ENCODE measurements around the gene DGKD.

Gene DGKD

DNA sequence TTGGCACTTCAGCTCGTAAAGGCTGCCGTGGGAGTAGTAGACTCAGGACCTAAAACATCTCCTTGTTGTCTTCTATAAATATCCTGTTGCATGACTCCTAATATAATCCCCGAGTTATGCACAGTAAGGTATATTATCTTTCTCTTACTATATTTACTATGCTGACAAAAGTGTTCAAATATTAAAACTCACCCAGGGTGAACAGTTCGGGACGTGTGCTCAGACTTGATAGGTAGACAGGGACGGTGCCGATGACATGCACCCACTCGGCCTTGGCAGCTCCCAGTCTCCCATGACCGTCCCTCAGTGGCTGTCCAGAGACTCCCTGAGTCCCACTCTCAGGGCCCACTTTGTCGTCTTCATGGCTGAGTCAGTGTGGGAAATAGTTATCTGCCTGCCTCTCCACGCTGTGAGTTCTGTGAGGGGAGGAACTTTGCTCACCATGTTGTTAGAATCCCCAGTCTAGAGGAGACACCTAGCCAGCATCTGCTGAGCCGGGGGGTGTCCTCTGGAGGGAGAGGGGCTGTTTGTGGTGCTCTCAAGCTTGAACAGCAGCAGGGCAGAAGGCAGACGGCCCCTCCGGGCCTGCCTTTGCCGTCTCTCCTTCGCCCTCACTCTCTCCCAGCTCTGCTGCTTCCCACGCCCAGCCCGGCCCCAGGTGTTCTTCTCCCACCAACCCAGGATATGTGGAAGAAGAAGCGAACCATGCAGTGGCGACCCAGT is 75.0 kb downstream of the DGKD start:
- DNase-seq (ENCODE audit: low spot score): no peak

DNA sequence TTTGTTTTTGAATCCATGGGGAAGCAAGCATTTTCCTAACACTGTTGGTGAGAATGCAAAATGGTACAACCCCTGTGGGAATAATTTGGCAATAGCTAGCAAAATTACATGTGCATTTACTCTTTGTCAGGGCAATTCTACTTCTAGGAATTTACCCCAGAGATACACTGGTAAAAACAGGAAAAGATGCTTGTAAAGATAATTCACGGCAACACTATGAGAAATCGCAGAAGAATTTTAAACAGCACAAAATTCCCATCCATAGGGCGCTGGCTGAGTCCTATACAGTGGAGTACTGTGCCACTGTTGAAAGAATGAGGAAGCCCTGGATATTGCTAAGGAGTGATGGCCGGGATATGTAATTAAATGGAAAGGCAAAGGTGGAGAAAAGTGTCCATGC is 75.8 kb downstream of the DGKD start:
- no peak for DNase-seq (ENCODE audit: low spot score)

DNA sequence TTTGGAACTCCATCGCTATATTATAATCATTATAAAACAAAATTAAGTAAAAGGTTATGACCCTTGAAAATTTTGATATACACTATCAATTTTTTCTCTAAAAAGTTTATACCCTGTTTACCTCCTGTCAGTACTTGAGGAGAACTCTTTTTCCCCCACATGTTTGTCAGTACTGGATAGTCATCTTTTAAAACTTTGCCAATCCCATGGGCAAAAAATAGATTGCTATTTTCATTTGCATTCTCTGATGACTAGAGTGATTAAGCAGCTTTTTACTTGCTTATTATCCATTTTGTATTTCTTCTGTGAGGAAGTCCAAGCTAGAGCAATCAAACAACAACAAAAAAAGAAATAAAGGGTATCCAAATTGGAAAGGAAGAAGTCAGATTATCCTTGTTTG is 76.4 kb downstream of the DGKD start:
- no peak for DNase-seq (ENCODE audit: low spot score)

DNA sequence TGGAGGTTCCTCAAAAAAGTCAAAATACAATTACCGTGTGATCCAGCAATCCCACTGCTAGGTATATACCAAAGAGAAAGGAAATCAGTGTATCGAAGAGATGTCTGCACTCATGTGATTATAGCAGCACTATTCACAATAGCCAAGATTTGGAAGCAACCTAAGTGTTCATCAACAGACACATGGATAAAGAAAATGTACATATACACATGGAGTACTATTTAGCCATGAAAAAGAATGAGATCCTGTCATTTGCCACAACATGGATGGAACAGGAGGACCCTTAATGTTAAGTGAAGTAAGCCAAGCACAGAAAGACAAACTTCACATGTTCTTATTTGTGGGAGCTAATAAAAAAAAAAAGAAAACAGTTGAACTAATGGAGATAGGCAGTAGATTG is 78.7 kb downstream of the DGKD start:
- no peak for DNase-seq (ENCODE audit: low spot score)

DNA sequence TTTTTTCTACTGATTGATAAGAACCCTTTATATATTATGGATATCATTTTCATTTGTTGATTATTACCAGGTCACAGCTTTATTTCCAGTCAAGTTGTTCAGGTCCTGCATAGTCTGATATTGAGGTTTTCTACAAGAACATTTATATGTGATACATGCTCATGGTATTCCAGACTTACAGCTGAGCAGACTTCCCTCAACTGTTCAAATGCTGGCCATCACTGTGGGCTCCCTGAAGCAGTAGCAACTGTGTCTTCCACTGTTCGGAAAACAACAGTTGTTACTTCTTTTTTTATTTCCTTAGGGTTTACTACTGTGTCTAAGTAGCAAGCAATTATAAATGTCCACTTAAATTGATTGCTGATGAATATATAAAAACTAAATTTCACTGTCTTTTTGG is 79.5 kb downstream of the DGKD start:
- no peak for DNase-seq (ENCODE audit: low spot score)

DNA sequence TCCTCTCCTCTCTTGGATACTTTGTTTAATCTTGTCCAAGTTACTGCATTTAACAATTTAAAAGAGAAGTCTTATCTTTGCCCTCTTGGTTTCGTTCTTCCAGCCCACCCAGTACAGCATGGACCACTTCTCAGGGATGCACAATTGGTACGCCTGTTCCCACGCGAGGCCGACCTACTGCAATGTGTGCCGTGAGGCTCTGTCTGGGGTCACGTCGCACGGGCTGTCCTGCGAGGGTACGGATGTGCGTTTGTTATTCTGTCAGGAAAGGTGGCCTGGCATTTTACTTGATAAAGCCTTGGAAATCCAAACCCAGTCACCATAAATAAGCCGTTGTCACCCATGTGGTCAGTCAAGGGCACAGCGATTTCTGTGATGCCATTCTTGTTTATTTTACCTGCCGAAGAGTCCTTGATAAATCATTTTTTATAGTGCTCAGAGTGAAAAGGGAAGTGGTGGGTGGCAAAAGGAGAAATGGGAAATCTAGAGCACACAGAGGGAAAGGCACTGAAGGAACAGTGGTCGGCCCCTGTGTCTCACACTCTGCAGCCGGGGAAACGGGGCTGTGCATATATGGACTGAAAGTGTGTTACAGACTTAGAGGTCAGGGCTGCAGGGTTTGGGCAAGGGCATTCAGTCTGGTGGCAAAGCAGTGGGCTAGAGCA is 80.5 kb downstream of the DGKD start:
- no peak for DNase-seq (ENCODE audit: low spot score)

DNA sequence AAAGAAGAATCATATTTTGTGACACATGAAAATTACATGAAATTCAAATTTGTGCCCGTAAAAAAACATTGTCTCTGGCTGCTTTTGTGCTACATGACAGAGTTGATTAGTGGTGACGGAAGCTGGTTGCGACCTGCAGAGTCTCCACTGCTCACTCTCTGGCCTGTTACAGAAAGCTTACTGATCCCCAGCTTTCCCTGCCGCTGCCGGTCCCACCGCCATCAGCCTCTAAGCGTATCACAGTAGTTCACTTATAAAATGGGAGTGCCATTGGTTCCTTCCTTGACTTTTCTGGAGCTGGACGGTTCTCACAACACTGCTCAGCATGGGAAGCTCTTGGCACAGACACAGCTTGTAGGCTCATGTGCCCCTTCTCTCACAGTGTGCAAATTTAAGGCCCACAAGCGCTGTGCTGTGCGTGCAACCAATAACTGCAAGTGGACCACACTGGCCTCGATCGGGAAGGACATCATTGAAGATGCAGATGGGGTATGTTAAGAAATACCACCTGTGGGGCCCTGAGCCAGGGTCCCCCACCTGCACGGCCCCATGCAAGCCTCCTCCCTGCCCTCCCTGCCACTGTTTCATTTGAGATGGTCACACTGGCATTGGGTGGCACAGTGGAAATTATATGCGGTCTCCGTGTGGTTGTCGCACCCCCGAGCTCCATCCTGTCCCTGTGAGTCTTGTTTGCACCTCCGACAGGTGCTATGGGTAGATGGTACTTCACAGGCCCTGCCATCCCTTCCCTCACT is 81.3 kb downstream of the DGKD start:
- DNase-seq (ENCODE audit: low spot score): no peak

DNA sequence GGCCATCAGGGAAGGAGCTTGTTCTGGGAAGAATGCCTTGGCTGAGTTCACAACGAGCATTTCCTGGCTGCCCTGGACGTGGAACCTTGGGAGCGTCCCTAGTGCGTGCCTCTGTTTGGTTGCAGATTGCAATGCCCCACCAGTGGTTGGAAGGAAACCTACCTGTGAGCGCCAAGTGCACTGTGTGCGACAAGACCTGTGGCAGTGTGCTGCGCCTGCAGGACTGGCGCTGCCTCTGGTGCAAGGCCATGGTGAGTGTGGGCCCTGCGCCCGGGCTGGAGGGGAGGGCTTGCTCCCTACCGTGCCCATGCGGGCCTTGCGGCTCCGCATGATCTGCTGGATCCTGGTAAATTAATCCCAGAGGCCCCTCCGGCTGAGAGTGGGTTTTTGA is 81.9 kb downstream of the DGKD start:
- DNase-seq (ENCODE audit: low spot score): no peak

DNA sequence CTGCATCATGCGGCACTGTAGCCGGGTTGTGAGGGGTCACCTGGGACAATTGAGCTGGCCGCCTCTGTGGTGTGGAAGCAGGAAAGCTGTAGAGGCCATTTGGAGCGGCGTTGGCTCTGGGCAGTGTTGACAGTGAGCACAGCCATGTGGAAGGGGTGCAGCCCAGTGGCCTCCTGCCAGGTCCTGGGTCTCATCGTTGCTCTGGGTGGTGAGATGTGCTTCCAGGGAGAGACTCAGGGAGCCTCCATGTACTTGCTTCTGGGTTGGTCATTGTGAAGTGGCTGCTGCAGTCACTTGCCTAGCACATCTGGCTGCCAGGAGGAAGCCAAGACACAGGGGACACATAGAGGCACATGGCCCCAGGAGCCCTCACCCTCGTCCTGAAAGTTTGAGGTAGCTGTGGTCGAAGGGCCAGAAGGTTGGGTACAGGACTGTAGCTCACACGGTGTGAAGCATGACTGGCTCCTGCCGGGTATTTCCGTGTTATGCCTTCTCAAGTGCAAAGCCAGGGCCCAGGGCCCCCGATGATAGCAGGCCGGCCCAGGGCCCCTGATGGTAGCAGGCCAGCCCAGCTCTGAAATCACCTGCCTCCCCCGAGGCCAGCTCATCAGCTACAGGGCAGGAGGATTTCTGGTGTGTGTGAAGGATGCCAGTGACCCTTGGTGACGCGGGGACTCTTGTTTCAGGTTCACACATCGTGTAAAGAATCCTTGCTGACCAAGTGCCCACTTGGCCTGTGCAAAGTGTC is 82.6 kb downstream of the DGKD start:
- DNase-seq (ENCODE audit: low spot score): no peak

DNA sequence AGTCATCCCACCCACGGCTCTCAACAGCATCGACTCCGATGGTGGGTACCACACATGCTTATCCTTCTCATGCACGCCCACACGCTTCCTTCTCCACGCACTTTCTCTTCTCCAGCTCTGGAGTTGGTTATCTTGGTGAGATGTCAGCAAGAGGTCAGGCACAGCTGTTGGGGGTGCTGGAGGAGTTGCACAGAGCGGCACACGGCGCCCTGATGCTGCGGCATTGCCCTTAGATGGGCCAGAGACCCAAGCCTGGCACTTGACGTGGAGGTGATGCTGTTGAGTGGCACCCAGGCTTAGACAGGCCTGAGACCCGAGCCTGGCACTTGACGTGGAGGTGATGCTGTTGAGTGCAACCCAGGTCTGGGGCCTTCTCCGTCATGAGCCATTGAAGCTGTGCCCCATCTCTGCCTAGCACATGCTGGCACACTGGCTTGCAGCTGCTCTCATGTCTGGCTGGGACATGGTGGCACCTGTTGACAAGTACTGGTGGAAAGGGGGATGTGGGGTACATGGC is 83.2 kb downstream of the DGKD start:
- DNase-seq (ENCODE audit: low spot score): no peak

DNA sequence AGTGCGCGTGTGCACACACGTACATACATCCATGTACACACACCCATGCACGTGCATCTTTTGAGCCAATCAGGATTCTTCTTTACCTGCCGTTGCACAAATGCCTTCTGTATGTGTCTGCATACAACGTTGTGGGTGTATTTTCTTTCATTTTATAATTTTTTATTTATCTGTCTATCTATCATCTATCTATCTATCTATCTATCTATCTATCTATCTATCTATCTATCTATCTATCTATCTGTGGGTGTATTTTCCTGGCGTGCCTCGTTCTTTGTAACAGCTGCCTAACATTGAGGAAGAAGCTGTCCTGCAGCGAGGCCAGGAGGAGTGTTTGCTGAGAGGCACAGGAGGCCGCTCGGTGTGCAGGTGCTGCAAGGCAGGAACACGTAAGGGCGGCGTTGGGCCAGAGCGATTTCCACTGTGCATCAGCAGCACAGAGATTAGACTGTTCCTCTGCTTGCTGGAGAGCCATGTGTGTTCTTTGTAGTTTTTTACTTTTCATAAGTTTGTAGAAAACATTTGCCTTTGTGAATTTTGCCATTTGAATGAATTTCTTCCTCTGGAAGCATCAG is 84.4 kb downstream of the DGKD start:
- DNase-seq (ENCODE audit: low spot score): no peak

DNA sequence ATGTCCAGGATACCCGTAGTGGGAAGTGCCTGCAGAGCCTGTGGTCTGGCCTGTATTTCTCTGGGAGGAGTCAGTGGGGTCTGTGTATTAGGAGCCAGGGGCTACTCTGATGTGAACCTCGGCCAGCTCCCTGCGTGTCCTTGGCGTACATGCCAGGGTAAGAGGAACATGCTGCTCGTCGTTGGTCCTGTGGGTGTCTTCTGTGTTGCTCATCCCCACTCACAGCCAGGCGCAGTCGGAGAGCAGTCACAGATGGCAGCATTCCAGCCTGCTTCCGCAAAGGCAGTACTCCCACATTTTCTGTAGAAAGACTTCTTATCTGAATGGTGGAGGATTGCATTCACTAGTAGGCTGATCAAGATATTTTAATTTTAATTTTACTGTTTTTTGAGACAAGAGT is 84.9 kb downstream of the DGKD start:
- no peak for DNase-seq (ENCODE audit: low spot score)

DNA sequence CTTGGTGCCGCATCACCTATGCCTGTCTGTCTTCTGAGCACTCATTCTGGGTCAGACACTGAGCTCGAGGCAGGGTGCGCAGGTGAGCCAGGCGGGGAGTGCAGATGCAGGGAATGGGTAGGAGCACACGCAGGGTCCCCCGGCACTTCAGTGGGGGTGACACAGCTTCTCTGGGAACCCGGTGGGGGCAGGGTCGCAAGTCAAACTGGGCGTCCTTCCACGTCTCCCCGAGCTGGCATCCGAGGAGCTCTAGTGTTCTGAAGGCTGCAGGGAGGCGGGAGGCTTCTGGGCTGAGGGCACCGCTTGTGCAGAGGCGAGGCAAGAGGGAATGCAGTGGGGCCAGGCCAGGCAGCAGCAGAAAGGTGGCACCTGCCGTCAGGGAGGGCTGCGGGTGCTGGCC is 86.0 kb downstream of the DGKD start:
- no peak for DNase-seq (ENCODE audit: low spot score)

DNA sequence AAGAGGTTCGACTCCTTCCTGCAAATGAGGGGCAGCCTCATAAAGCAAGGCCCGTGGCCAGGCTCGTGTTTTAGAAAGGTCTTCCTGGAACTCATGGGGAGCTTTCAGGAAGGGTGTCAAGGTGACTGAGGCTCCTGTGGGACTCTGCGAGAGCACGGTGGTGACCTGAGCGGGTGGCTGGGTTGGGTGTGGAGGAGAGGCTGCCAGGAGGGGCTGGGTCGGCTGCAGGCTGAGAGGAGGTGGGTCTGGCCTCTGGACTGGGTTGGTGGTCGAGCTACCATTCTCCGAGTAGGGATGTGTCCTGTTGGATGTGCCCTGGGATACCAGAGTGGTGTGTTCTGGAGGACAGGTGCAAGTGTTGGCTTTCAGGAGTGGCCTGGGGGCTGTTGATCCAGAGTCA is 86.4 kb downstream of the DGKD start:
- no peak for DNase-seq (ENCODE audit: low spot score)

DNA sequence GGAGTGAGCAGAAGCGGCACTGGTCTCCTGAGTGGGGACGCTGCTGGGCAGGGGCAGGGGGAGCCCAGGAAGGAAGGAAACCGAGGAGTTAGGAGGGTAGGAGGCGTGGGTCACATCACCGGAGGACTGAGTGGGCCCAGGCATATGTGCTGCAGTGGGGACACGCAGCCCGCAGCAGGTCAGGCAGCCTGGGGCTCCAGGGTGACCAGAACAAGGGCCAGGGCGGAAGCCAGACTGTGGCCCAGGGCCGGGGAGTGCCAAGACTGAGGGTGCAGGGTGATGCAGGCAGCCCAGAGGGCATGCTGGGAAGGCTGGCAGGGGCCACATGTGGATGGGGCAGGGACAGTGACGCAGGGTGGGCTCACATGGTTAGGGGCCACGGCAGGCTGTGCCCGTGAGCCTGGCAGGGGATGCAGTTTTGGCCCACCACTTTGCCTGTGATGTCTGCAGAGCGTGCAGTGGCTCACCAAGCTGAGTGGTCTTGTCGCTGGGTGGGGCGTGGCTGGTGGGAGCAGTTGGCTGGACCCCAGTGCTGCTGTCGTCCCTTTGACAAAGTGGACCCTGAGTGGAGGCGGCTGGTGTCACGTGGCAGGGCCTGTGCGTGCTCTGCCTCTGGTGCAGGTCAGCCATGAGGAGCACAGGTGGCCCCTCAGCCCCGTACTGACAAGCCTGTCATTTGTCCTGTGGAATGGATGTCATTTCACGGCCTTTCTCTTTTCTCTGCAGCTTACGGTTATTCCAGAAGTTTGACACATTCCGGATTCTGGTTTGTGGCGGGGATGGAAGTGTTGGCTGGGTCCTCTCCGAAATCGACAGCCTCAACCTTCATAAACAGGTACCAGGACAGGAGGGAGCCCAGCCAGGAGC is 87.1 kb downstream of the DGKD start:
- no peak for DNase-seq (ENCODE audit: low spot score)

DNA sequence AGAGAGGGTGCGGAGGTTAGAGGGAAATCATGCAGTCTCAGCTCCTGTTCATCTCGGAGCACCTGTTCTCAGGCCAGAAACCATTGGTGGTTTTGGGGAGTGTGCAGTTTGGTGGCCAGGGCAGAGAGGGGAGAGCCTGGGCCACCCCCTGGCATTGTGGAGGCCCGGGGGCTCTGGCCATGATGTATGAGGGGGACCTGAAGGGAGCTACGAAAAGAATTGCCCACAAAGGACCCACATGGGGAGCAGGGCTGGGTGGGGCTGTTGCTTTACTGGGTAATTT is 87.7 kb downstream of the DGKD start:
- no peak for DNase-seq (ENCODE audit: low spot score)

DNA sequence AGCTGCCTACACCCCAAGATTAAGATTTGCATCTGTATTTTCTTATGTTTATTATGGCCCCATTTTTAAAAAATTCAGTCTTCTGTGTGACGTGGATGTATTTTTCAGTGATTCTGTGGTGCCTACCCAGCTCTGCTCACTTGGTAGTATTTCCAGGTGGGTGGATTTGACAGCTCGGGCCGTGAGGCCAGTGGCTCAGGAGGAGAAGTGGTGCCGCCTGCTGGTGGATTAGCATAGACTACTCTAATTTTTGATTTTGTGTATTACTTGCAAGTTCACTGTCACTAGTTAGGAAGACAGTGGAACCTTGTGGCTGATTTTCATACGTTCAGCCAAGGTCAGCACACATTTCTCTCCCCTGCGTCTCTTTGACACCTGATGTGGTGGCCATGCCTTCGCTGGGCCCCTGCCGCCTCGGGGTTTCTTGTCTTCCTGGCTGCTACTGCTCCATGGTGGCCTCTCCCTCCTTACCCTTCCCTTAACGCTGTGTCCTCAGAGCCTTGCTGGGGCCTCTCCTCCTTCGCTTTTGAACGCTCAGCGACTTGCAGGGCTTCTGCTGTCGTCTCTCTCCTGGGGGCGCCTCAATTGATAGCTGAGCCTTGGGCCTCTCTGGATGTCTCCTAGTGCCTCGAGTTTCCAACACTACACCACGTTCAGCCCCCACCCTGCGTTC is 89.4 kb downstream of the DGKD start:
- DNase-seq (ENCODE audit: low spot score): peak; percentile 68

DNA sequence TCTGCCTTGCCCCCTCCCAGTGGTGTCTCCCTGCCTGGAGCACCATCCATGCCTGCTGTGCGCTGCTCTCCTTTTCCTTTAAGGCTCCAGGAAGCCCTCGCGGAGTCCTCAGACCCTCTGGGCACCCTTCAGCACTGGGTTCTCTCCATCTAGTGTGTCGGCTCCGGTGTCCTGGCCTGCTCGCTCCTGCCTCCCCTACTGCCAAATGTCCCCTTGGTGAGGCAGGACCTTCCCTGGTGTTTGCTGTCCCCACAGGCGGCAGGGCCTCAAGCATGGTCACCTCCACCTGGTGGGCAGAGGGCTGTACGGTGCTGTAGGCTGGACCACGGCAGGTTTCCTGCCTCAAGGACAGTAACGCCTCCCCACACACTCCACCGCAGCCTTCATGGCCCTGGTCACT is 90.2 kb downstream of the DGKD start:
- no peak for DNase-seq (ENCODE audit: low spot score)

DNA sequence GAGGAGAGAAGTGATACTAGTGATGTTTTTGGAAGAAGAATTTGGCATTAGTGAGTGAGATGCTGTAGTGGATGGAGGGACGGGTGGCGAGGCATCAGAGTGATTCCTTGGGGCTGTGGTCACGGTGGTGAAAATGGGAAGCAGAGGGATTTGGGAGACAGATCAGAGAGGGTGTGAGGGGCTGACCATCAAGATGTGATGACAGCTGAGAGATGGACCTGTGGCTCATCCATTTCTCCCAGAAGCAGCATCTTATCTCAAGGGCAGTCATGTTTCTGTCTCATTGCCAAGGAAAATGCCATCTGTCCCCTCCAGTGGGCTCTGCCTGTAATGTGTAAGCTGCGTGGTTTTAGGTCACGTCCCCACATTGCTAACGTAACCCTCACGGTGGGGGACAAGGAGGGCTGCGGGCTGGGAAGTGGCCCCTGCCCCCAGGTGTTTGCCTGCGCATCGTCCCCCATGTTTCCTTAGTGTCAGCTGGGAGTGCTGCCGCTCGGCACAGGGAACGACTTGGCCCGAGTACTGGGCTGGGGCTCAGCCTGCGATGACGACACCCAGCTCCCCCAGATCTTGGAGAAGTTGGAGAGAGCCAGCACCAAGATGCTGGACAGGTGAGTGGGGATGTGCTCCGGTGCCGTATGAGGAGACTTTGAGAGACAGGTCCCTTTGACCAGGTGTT is 91.0 kb downstream of the DGKD start:
- DNase-seq (ENCODE audit: low spot score): no peak

DNA sequence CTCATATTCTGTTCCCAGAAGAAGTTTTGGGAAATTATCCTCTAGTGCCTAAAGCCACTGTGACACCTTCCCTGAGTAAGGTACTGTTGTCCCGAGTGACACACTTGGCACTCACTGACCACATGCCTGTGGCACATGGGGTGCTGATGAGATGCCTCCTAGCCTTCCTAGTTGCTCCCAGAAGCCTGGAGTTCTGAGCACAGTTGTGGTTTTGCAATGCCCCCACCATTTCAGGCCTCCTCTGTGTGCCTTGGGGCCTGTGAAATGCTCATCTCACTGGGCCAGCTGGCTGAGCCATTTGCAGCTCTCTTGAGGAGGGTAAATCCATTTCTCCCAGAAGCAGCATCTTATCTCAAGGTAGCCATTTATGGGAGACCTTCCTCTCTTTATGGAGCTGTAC is 91.8 kb downstream of the DGKD start:
- no peak for DNase-seq (ENCODE audit: low spot score)
